ENCODE results near the gene PHF12. TPM values are rescaled to one million over a fixed set of nuclear protein-coding genes. Genes with fewer than 3 reads are reported as not detected.
"Not testable (repeated sequence)": the region's sequence is repeated elsewhere in the genome, so short reads cannot be mapped to it uniquely, and the experiment has no call there.

Gene PHF12
- total and polyA plus RNA-seq, 8 donors, result 8.3 to 206 (median 24.7) TPM

- peak overlapping the region in 1 of 5 donors; percentile 70 for H3K27ac ChIP-seq
These were observed 12.8 kb downstream of the PHF12 start for GRCh38 chr17:28938552-28938951.

GRCh38 chr17:28937044-28937729, 14.1 kb downstream of the PHF12 start:
- Histone ChIP-seq H3K9me3 (no peaks in the 10 kb centered on the region), H3K4me3 (no peak overlapping the region), H3K27me3 (no peaks in the 10 kb centered on the region), H3K4me1 (peaks cover 42 to 80% (median 67%) of the 10 kb centered on the region in 4 donors), H3K27ac (peak overlapping the region; percentile 38 to 70 (median 59)), H3K36me3 (peaks cover 0 to 11% (median 6%) of the 10 kb centered on the region in 4 donors)
- TF ChIP-seq POLR2A (IDR thresholded peaks at IDR 0.05) (no peak), POLR2AphosphoS5 (IDR thresholded peaks at IDR 0.05) (peak in 1 of 3 donors; percentile 60)
- WGBS, 5 donors, result 38 to 69% (median 44%) methylated on average over 5 of the region's 5 CpGs
- intact Hi-C loops (cut with DNase I; ENCODE audit: low total_unique reads), result no loop called here
- peak in 1 of 2 donors; percentile 69 for DNase-seq

More at GRCh38 chr17:28938552-28938951, 12.8 kb downstream of the PHF12 start:
- H3K4me3 ChIP-seq, result no peak overlapping the region
- H3K4me1 ChIP-seq, result peaks cover 42 to 86% (median 66%) of the 10 kb centered on the region in 4 donors
- no peaks in the 10 kb centered on the region for H3K9me3 ChIP-seq
- no peak for TF ChIP-seq EP300 (IDR thresholded peaks at IDR 0.05)
- no peak for TF ChIP-seq POLR2A (IDR thresholded peaks at IDR 0.05)
- no peak for TF ChIP-seq POLR2AphosphoS5 (IDR thresholded peaks at IDR 0.05)
- TF ChIP-seq CTCF (IDR thresholded peaks at IDR 0.05), result no peak
- DNase-seq, result no peak
- intact Hi-C loops (cut with DNase I; ENCODE audit: low total_unique reads), result no loop called here
- H3K36me3 ChIP-seq, result peaks cover 6 to 22% (median 10%) of the 10 kb centered on the region in 4 donors
- no peaks in the 10 kb centered on the region for H3K27me3 ChIP-seq

GRCh38 chr17:28935744-28936460, 15.4 kb downstream of the PHF12 start:
- WGBS, 5 donors, result 86 to 91% (median 88%) methylated on average over 8 of the region's 8 CpGs
- no peak for DNase-seq

GRCh38 chr17:28934508-28934907, 16.8 kb downstream of the PHF12 start:
- 94 to 97% (median 96%) methylated on average over 8 of the region's 8 CpGs for WGBS, 5 donors
- peaks cover 29 to 75% (median 54%) of the 10 kb centered on the region in 4 donors for H3K4me1 ChIP-seq
- H3K27ac ChIP-seq; DNase-seq; intact Hi-C loops (cut with DNase I; ENCODE audit: low total_unique reads); H3K4me3 ChIP-seq; H3K27me3 ChIP-seq; H3K9me3 ChIP-seq; H3K36me3 ChIP-seq: not testable (repeated sequence)

More at GRCh38 chr17:28935744-28936460, 15.4 kb downstream of the PHF12 start:
- no peak for TF ChIP-seq POLR2AphosphoS5 (IDR thresholded peaks at IDR 0.05)
- no peak for TF ChIP-seq CTCF (IDR thresholded peaks at IDR 0.05)
- no peak for TF ChIP-seq POLR2A (IDR thresholded peaks at IDR 0.05)
- TF ChIP-seq EP300 (IDR thresholded peaks at IDR 0.05), result no peak
- Histone ChIP-seq H3K4me3 (no peak overlapping the region), H3K4me1 (peaks cover 42 to 77% (median 61%) of the 10 kb centered on the region in 4 donors), H3K27ac (peak overlapping the region in 1 of 5 donors; percentile 70), H3K27me3 (no peaks in the 10 kb centered on the region), H3K36me3 (peaks cover 0 to 7% (median 1%) of the 10 kb centered on the region in 4 donors), H3K9me3 (no peaks in the 10 kb centered on the region)
- intact Hi-C loops (cut with DNase I; ENCODE audit: low total_unique reads), result no loop called here

GRCh38 chr17:28929787-28930186, 21.5 kb downstream of the PHF12 start:
- peaks cover 5 to 34% (median 22%) of the 10 kb centered on the region in 4 donors for H3K36me3 ChIP-seq
- intact Hi-C loops (cut with DNase I; ENCODE audit: low total_unique reads), result no loop called here
- no peak overlapping the region for H3K27ac ChIP-seq
- no peak overlapping the region for H3K4me3 ChIP-seq
- WGBS, 5 donors, result 91 to 97% (median 93%) methylated on average over 2 of the region's 2 CpGs
- peaks cover 10 to 61% (median 37%) of the 10 kb centered on the region in 4 donors for H3K4me1 ChIP-seq
- H3K9me3 ChIP-seq, result peaks cover 0 to 7% (median 0%) of the 10 kb centered on the region in 4 donors
- TF ChIP-seq POLR2A (IDR thresholded peaks at IDR 0.05), result no peak
- TF ChIP-seq POLR2AphosphoS5 (IDR thresholded peaks at IDR 0.05), result no peak
- no peak for TF ChIP-seq EP300 (IDR thresholded peaks at IDR 0.05)
- no peak for TF ChIP-seq CTCF (IDR thresholded peaks at IDR 0.05)
- H3K27me3 ChIP-seq, result no peaks in the 10 kb centered on the region
- no peak for DNase-seq
